ENCODE results near the gene LY6G6D. TPM values are rescaled to one million over a fixed set of nuclear protein-coding genes. Genes with fewer than 3 reads are reported as not detected.

The LY6G6D gene
- total RNA-seq, 1 experiment from 2014 or later = not detected

DNA sequence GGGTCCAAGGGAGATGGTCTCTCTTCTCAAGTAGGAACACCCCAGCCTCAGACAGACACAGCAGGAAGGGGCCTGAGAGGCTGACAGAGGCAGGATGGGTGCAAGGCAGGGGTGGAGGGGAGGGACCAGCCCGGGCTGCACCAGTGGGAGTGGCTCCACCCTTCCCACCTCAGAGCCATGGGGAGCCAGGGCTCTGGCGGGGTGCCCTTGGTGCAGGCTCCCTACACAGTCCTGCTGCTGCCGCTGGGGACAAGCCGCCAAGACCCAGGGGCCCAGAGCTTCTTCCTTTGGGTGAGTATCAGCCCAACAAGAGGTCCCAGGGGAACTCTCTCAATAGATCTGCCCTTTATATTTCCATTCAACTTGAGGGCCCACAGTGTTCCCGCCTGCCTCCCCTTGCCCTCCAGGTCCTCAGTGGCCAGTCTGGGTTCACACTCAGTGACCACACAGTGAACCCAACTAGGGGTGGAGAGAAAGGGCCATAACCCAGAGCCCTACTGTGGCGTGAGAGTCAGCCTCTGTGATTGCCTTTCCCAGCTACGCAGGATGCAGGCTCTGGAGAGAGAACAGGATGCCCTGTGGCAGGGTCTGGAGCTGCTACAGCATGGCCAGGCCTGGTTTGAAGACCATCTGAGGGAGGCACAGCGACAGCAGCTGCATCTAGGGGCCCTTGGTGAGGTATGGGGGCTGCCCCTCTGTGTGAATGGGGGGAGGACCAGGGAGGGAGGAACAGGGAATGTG is 47.9 kb downstream of the LY6G6D start:
- Histone ChIP-seq H2AFZ (ENCODE audit: low read length) (no peak overlapping the region), H3K4me2 (ENCODE audit: insufficient read depth, insufficient read length, low read length) (no peak overlapping the region), H4K20me1 (ENCODE audit: control insufficient read depth, insufficient read depth, insufficient read length) (no peaks in the 10 kb centered on the region), H2BK120ac (ENCODE audit: low read depth, low read length, poor library complexity, severe bottlenecking) (no peak overlapping the region), H3K18ac (ENCODE audit: insufficient read length, low read depth, low read length) (no peak overlapping the region), H3K79me2 (ENCODE audit: insufficient read depth, low read length) (no peaks in the 10 kb centered on the region), H3K9ac (ENCODE audit: extremely low read depth, insufficient read length, low read length) (no peak overlapping the region), H2BK5ac (ENCODE audit: insufficient read length, low read length) (no peak overlapping the region), H3K27me3 (ENCODE audit: insufficient read depth, low read length) (no peaks in the 10 kb centered on the region), H3K27ac (ENCODE audit: insufficient read length, low read depth, low read length) (no peak overlapping the region), H2AK5ac (ENCODE audit: insufficient read length, low read length) (no peak overlapping the region), H3K23ac (ENCODE audit: insufficient read length, low read depth, low read length) (no peak overlapping the region), H3K79me1 (ENCODE audit: insufficient read depth, low read depth, low read length, poor library complexity, severe bottlenecking) (no peaks in the 10 kb centered on the region), H3K14ac (ENCODE audit: insufficient read depth, low read length) (no peak overlapping the region; the same call in 1 of the 2 replicates), H2BK15ac (ENCODE audit: low read depth, low read length) (no peak overlapping the region), H4K91ac (ENCODE audit: insufficient read length, low read depth, low read length) (no peak overlapping the region), H3K4me1 (ENCODE audit: insufficient read depth, low read length) (no peaks in the 10 kb centered on the region), H3T11ph (ENCODE audit: low read length) (no peak overlapping the region), H4K8ac (replicated peaks; ENCODE audit: insufficient read length, low read depth, low read length) (no peak overlapping the region), H3K9me3 (ENCODE audit: control insufficient read depth, low read depth, low read length) (no peaks in the 10 kb centered on the region), H4K5ac (ENCODE audit: insufficient read length, low read depth, low read length) (no peak overlapping the region), H3K23me2 (ENCODE audit: insufficient read length, low read depth, low read length, poor library complexity, severe bottlenecking) (no peaks in the 10 kb centered on the region), H3K4ac (ENCODE audit: low read depth, low read length) (no peak overlapping the region), H3K56ac (ENCODE audit: insufficient read length, low read depth, low read length) (no peak overlapping the region), H2BK12ac (ENCODE audit: insufficient read length, low read depth, low read length) (no peak overlapping the region), H2BK20ac (ENCODE audit: low read depth, low read length, poor library complexity, severe bottlenecking) (no peak overlapping the region)
- no peak for DNase-seq
- TF ChIP-seq, protein P1, sequence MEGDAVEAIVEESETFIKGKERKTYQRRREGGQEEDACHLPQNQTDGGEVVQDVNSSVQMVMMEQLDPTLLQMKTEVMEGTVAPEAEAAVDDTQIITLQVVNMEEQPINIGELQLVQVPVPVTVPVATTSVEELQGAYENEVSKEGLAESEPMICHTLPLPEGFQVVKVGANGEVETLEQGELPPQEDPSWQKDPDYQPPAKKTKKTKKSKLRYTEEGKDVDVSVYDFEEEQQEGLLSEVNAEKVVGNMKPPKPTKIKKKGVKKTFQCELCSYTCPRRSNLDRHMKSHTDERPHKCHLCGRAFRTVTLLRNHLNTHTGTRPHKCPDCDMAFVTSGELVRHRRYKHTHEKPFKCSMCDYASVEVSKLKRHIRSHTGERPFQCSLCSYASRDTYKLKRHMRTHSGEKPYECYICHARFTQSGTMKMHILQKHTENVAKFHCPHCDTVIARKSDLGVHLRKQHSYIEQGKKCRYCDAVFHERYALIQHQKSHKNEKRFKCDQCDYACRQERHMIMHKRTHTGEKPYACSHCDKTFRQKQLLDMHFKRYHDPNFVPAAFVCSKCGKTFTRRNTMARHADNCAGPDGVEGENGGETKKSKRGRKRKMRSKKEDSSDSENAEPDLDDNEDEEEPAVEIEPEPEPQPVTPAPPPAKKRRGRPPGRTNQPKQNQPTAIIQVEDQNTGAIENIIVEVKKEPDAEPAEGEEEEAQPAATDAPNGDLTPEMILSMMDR (conservative IDR thresholded peaks at IDR 0.05) = no peak
- Mint-ChIP-seq H3K27me3 (ENCODE audit: low read depth) (no peaks in the 10 kb centered on the region; the same call in none of the 2 replicates), H3K36me3 (ENCODE audit: insufficient read depth in 1 of 3, low read depth in 3 of 3) (peaks cover 13 to 47% (median 34%) of the 10 kb centered on the region in 3 experiments), H3K9me3 (no peaks in the 10 kb centered on the region; a peak in 1 of 5 replicates), H3K27ac (peak overlapping the region; percentile 28 to 93 (median 77); a peak in 5 of 7 replicates), H3K4me3 (peak overlapping the region in 1 of 2 experiments; percentile 24; a peak in 1 of 5 replicates), H3K4me1 (peaks cover 23 to 27% of the 10 kb centered on the region in 2 experiments)
- WGBS (ENCODE audit: extremely low coverage, insufficient read length, low lambda C conversion rate) = no CpG with 5 or more reads among the region's 8 CpGs
